ENCODE measurements around the gene LASP1. TPM values are rescaled to one million over a fixed set of nuclear protein-coding genes. Genes with fewer than 3 reads are reported as not detected.

Gene LASP1
- total and polyA plus RNA-seq, 2 of the 4 experiments (the other 2 are of a cell fraction), result 79.8 to 262 TPM

DNA sequence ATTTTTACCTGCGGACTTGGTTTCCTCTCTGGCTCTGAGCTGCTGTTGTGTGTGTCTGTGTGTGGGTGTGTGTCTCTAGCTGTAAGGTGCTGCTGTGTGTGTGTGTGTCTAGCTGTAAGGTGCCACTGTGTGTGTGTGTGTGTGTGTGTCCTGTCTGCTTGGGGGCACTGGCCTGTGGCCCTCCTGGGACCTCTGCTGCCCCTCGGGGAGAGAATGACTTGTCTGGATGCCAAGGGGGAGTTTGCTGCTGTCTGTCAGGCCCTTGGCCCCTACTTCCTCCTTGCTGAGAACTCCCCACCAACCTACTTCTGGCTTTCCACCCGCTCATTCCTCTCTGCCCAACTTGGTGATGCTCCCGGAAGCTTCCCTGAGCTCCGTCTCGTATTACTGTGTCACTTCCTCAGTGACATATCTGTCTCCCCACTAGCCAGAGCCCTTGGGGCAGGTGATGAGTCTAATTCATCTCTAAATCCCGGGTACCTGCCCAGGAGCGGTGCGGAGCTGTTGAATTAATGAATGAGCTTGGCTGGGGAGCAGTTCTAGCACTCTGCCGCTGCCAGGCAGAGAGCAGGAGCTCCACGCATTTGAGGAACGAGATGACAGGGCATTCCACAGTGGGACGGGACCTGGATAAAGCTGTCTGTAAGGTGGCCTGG is 52.0 kb downstream of the LASP1 start:
- Histone ChIP-seq H2AK9ac (replicated peaks; ENCODE audit: low read depth, low read length, poor library complexity) (peak overlapping the region; percentile 20), H2AFZ (replicated peaks; ENCODE audit: low read length, poor library complexity) (no peak overlapping the region), H3K9me3 (ENCODE audit: control insufficient read depth, insufficient read depth, low read length) (no peaks in the 10 kb centered on the region), H3K4me3 (ENCODE audit: insufficient read depth, low read depth, low read length) (no peak overlapping the region), H4K20me1 (ENCODE audit: insufficient read depth, low read length) (peaks cover 35% of the 10 kb centered on the region), H3K36me3 (ENCODE audit: control insufficient read depth, insufficient read depth, low read length) (peaks cover 40% of the 10 kb centered on the region), H3K14ac (replicated peaks; ENCODE audit: low read depth, low read length) (0 out of 2 replicates have a peak overlapping the region, but pooled peaks have one; percentile 0), H3K9ac (ENCODE audit: low read depth, low read length) (no peak overlapping the region), H3K4me2 (ENCODE audit: low read depth, low read length) (no peak overlapping the region), H3K23ac (ENCODE audit: low read depth, low read length) (0 out of 2 replicates have a peak overlapping the region, but pooled peaks have one; percentile 53), H3K27ac (ENCODE audit: insufficient read depth, low read length) (peak overlapping the region; percentile 4; the same call in 1 of the 2 replicates), H2AK5ac (ENCODE audit: low read depth, low read length) (peak overlapping the region; percentile 21), H4K91ac (ENCODE audit: insufficient read depth, low read depth, low read length) (no peak overlapping the region), H2BK120ac (ENCODE audit: low read depth, low read length) (no peak overlapping the region), H4K5ac (ENCODE audit: low read depth, low read length) (no peak overlapping the region), H3K18ac (ENCODE audit: low read depth, low read length) (no peak overlapping the region), H3K4ac (ENCODE audit: low read depth, low read length) (peak overlapping the region; percentile 2; the same call in 1 of the 2 replicates), H3K79me1 (ENCODE audit: low read depth in 1 of 2, low read length in 2 of 2) (peaks cover 14 to 67% of the 10 kb centered on the region in 2 experiments; a peak in 2 of 4 replicates), H2BK20ac (ENCODE audit: low read depth, low read length) (no peak overlapping the region), H3K56ac (ENCODE audit: extremely low read depth, insufficient read depth, low read length) (no peak overlapping the region), H2BK5ac (ENCODE audit: low read depth, low read length, poor library complexity, severe bottlenecking) (peak overlapping the region; percentile 72), H3K4me1 (ENCODE audit: control insufficient read depth, insufficient read depth, low read length) (peaks cover 19% of the 10 kb centered on the region), H2BK15ac (ENCODE audit: low read depth, low read length) (no peak overlapping the region), H3K27me3 (ENCODE audit: control insufficient read depth, insufficient read depth, low read length) (no peaks in the 10 kb centered on the region), H4K8ac (ENCODE audit: low read depth in 2 of 2, low read length in 2 of 2) (peak overlapping the region in 1 of 2 experiments; percentile 22; a peak in 1 of 4 replicates), H3K9me1 (ENCODE audit: insufficient read depth, low read length) (peaks cover 9% of the 10 kb centered on the region)
- no peak for TF ChIP-seq RCOR1 (IDR thresholded peaks at IDR 0.05; ENCODE audit: insufficient replicate concordance, low read length)
- TF ChIP-seq ELK1 (IDR thresholded peaks at IDR 0.05; ENCODE audit: borderline replicate concordance, low read depth, low read length), result no peak
- TF ChIP-seq FOS (IDR thresholded peaks at IDR 0.05; ENCODE audit: low read depth, low read length), result no peak
- no peak for TF ChIP-seq RFX5 (IDR thresholded peaks at IDR 0.05; ENCODE audit: low read depth, low read length)
- ATAC-seq (ENCODE audit: low read depth) (no peak), DNase-seq (no peak)
- ChIA-PET CTCF (interaction anchor here (1.4 kb wide), 1 partner anchor 61 kb away, joined by 5 read pairs; no protein-coding TSS in a partner anchor), POLR2A (ENCODE audit: unreplicated experiment) (no interaction called here)
- WGBS, 2 experiments (ENCODE audit: extremely low coverage in 2 of 2, insufficient read length in 1 of 2), result 80% methylated on average over 3 of the region's 13 CpGs; no CpG with 5 or more reads in 1 of the 2 experiments
- intact Hi-C loops (cut with micrococcal nuclease) (no loop called here), dilution Hi-C loops (cut with HindIII; ENCODE audit: low sequenced_read_pairs, unreplicated experiment) (no loop called here), in situ Hi-C loops (cut with MboI; ENCODE audit: low sequenced_read_pairs) (no loop called here)
- BruUV-seq (replicated peaks), result no TSS peak

Measured in IMR-90 (cell line).